ENCODE measurements around the gene NOL3.
A peak's percentile ranks its signal among the peaks of the same experiment; 100 is the strongest.

Gene NOL3

DNA sequence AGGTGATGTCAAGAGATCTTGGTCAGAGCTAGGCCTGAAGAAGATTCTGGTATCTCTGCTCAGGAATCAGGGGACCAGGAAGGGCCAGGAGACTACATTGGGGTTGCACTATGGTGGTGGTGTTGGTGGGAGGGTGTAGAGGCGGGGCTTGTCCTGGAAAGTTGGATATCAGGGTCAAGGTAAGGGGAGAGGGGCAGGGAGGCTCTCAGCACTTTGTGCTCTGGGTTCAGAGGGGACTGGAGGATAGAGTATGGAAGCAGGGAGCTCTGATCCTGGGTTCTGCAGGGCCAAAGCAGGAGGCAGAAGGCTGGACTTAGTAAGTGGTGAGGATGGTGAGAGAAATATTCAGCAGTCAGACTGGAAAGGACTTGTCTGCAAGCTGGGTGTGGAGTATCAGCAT is 3.0 kb downstream of the NOL3 start:
- no peak for FAIRE-seq

- FAIRE-seq: no peak
Observed at GRCh38 chr16:67173808-67174705, 3.7 kb downstream of the NOL3 start.

DNA sequence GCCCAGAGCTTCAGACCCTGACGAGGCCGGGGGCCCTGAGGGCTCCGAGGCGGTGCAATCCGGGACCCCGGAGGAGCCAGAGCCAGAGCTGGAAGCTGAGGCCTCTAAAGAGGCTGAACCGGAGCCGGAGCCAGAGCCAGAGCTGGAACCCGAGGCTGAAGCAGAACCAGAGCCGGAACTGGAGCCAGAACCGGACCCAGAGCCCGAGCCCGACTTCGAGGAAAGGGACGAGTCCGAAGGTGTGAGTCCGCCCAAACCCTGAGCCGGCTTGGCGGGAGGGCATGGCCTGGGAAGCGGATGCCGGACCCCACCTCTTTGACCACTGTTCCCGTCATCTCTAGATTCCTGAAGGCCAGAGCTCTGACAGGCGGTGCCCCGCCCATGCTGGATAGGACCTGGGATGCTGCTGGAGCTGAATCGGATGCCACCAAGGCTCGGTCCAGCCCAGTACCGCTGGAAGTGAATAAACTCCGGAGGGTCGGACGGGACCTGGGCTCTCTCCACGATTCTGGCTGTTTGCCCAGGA is 4.4 kb downstream of the NOL3 start:
- FAIRE-seq: no peak

- no peak for FAIRE-seq
Observed at GRCh38 chr16:67176662-67177061, 6.3 kb downstream of the NOL3 start.

DNA sequence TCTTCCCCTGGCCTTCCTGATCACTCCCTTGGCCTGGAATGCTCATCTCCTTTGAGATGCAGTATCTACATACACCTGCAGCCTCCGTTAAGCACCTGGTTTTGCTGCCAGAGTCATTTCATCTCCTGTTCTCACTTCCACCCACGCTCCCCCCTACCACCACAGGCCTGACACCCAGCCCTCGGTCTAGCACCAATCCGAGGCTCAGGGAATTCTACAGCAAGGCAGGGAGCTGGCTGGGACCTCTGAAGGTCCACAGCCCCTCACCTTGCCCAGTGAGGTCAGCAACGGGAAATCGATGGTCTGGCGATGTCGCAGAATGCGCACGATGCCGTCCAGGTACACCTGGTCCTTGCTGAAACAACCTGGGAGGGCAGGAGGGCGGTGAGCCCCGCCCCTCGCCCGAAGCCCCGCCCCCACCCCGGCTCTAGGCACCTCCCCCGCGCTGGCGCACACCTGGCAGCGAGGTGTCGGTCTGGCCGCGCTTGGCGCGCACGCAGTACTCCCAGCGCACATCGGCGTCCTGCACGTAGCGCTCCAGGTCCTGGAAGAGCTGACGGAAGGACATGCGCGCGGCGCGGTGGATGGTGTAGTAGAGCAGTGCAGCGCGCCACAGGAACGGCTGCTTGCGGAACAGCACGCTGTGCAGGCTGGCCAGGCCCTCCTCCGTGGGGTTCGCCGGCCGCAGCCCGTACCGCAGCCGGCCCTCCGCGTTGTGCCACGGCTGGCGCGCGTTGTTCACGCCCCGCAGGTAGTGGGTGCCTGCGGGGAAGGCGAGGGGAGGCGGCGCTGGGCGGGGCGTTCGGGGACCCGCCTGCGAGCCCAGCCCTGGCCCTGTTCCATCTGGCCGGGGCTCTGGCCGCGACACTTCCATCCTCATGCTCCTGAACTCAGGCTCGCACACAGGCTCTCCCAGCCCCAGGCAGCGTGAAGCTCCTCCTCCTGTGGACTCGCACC is 7.7 kb downstream of the NOL3 start:
- FAIRE-seq: no peak

GRCh38 chr16:67179421-67180080 is 9.2 kb downstream of the NOL3 start:
- FAIRE-seq: no peak

GRCh38 chr16:67180166-67180565 is 9.8 kb downstream of the NOL3 start:
- no peak for FAIRE-seq

GRCh38 chr16:67181346-67181745 is 11.0 kb downstream of the NOL3 start:
- FAIRE-seq: no peak

DNA sequence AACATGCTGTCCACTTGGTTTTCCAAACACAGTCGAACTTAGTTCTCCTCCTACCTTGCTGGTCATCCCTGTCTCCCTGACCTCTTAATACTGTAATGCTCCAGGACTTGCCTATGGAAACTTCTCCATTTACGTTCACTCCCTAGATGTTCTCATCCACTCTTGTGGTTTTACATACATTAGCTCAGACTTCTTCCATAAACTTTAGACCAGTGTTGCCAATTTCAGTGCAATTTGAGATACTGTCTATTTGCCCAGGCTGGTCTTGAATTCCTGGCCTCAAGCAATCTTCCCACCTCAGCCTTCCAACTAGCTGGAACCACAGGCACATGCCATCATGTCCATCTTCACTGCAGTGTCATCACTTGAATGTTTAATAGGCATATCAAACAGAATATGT is 11.9 kb downstream of the NOL3 start:
- FAIRE-seq: no peak

- FAIRE-seq: peak; percentile 45
Observed at GRCh38 chr16:67183284-67183626, 12.9 kb downstream of the NOL3 start.

- no peak for FAIRE-seq
Observed at GRCh38 chr16:67183627-67184452, 13.5 kb downstream of the NOL3 start, which contains the start of gene MATCAP1. Gene MATCAP1 (minus strand): TSS chr16:67183963. CDS start chr16:67180610, 3,353 bp downstream.

- no peak for FAIRE-seq
Observed at GRCh38 chr16:67184453-67184994, 14.2 kb downstream of the NOL3 start.

DNA sequence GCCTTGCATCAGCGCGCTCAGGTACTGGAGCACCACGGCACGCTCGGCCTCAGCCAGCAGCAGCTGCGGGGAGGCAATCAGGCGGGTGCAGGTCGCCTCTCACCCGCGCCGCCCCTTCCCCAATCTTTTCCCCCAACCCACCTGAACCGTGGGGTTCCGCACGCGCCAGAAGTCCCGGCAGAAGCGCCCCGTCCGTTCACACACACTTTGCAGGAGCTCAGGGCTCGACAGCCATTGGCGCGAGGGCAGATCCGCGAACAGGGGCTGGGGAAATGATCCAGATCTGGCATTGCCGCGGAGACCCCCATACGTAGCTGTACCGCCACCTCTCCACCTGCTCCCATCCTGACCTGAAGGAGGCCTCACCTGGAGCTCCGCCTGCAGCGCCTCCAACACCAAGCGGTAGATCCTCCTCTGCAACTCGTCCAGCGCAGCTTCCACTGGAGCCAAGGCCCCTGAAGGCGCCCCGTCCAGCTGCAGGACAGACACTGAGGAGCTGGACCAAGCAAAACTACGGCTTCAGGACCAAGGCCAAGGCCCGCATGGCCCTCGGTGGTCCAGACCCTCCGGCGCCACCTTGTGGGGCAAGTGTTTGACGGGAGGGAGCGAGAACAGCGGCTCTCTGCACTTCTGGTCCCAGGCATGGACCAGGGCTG is 14.8 kb downstream of the NOL3 start:
- FAIRE-seq: no peak

- no peak for FAIRE-seq
Observed at GRCh38 chr16:67185651-67186134, 15.4 kb downstream of the NOL3 start.

- no peak for FAIRE-seq
Observed at GRCh38 chr16:67186550-67186950, 16.2 kb downstream of the NOL3 start.

- no peak for FAIRE-seq
Observed at GRCh38 chr16:67187175-67187890, 17.0 kb downstream of the NOL3 start.

GRCh38 chr16:67188323-67188722 is 18.0 kb downstream of the NOL3 start:
- FAIRE-seq: no peak

- FAIRE-seq: no peak
Observed at GRCh38 chr16:67188798-67189197, 18.5 kb downstream of the NOL3 start.

- FAIRE-seq: no peak
Observed at GRCh38 chr16:67190041-67190440, 19.7 kb downstream of the NOL3 start, which contains the start of gene EXOC3L1. Gene EXOC3L1 (minus strand): TSS chr16:67190136. CDS start chr16:67189676, 460 bp downstream.

All from colon (tissue), 2 donors.